Mononuclear cell (primary cell): ENCODE results near the gene RPL36AL. TPM values are rescaled to one million over a fixed set of nuclear protein-coding genes. Genes with fewer than 3 reads are reported as not detected.
"Not testable (repeated sequence)": the region's sequence is repeated elsewhere in the genome, so short reads cannot be mapped to it uniquely, and the experiment has no call there.

Experiments used
- H3K27me3 ChIP-seq: 2 replicates; pipeline ENCODE4 v1.6.0; 2011; ENCODE audit warnings: low read length, control low read depth; ENCODE audit not compliant: insufficient read depth
- H3K4me1 ChIP-seq: 2 replicates; pipeline ENCODE4 v1.5.1; 2011; ENCODE audit warnings: mild to moderate bottlenecking, low read length, control low read depth; ENCODE audit not compliant: insufficient read depth
- H3K4me3 ChIP-seq: 2 replicates; pipeline ENCODE4 v1.5.1; 2011; ENCODE audit warnings: mild to moderate bottlenecking, low read length, moderate library complexity
- H3K9me3 ChIP-seq: 2 replicates; pipeline ENCODE4 v1.5.1; 2011; ENCODE audit warnings: low read depth, mild to moderate bottlenecking, control low read depth, low read length
- total RNA-seq: library from RNA; depleted of rRNA; stranded (reverse); fragments of >200 nt; gene quantifications from one replicate; pipeline ENCODE4 v1.2.3, GENCODE V29; 2012

RPL36AL gene
- total RNA-seq, 1 donor = 324 TPM

DNA sequence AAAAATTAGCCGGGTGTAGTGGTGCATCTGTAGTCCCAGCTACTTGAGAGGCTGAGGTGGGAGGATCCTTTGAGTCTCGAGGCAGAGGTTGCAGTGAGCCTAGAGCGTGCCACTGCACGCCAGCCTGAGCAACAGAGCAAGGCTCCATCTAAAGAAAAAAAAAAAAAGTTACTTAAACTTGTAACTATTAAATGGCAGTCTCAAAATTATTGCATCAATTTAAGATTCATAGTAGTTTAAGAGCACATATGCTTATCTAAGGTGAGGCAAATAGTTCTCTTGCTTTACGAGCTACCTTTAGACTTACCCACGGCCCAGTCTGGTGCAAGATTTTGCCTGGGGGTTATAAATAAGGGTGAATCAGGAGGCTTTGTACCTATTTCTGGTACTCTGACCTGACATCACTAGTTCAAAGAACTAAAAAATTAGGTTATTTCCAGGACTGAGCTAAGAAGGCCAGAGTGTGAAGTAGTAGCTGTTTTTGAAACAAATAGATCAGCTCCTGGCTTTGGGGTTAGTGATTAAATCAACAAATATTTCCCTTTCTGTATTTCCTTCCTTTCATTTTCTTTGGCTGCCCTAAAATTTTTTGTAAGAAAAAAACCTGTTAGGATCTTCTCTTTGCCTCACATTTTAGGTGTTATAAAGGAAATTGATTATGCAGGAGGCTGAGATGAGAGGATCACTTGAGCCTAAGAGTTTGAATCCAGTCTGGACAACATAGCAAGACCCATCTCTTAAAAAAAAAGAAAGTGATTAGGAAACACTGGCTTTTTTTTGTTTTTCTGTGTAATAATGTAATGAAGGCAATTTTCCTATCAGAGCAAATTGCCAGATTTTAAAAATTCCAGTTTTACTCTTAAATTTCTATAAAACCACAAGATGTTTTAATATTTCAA, 3.8 kb upstream of the RPL36AL start:
- H3K27me3 ChIP-seq = no peaks in the 10 kb centered on the region
- H3K9me3 ChIP-seq = no peaks in the 10 kb centered on the region
- H3K4me3 ChIP-seq = no peak overlapping the region
- peaks cover 35% of the 10 kb centered on the region for H3K4me1 ChIP-seq

- Histone ChIP-seq H3K4me3 (no peak overlapping the region), H3K9me3 (no peaks in the 10 kb centered on the region), H3K4me1 (peaks cover 43% of the 10 kb centered on the region), H3K27me3 (no peaks in the 10 kb centered on the region)
Observed at GRCh38 chr14:49623387-49623786, 3.0 kb upstream of the RPL36AL start.

DNA sequence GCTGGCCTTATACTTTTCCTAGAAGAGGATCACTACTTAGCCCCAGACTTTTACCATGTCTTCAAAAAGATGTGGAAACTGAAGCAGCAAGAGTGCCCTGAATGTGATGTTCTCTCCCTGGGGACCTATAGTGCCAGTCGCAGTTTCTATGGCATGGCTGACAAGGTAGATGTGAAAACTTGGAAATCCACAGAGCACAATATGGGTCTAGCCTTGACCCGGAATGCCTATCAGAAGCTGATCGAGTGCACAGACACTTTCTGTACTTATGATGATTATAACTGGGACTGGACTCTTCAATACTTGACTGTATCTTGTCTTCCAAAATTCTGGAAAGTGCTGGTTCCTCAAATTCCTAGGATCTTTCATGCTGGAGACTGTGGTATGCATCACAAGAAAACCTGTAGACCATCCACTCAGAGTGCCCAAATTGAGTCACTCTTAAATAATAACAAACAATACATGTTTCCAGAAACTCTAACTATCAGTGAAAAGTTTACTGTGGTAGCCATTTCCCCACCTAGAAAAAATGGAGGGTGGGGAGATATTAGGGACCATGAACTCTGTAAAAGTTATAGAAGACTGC, 1.7 kb upstream of the RPL36AL start:
- Histone ChIP-seq H3K4me1 (peaks cover 52% of the 10 kb centered on the region), H3K9me3 (no peaks in the 10 kb centered on the region), H3K4me3 (peak overlapping the region; percentile 98), H3K27me3 (no peaks in the 10 kb centered on the region)

- H3K4me3 ChIP-seq = peak overlapping the region; percentile 98
- no peaks in the 10 kb centered on the region for H3K27me3 ChIP-seq
- H3K4me1 ChIP-seq = peaks cover 52% of the 10 kb centered on the region
- no peaks in the 10 kb centered on the region for H3K9me3 ChIP-seq
Observed at GRCh38 chr14:49621114-49621881, 872 bp upstream of the RPL36AL start.

DNA sequence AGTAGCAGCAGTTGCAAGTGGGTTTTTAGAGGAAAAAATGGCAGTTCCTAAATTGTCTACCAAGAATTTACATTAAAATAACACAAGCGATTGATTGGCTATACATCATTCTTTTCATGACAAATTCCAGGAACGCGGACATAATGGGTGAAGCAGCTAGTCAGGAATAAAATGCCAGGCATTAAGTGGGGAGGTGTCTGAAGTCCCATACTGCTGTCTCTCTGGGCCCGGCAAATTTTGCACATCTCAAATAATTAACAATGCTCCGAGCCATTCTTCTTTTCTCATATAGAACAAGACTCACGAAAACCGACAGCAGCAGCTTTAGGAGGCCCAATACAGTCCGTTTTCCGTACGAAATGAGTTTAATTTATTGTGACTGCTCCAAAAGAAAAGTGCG, 696 bp downstream of the RPL36AL start:
- no peaks in the 10 kb centered on the region for H3K27me3 ChIP-seq
- no peaks in the 10 kb centered on the region for H3K9me3 ChIP-seq
- peaks cover 52% of the 10 kb centered on the region for H3K4me1 ChIP-seq
- peak overlapping the region; percentile 98 for H3K4me3 ChIP-seq

- Histone ChIP-seq H3K4me3 (peak overlapping the region; percentile 98), H3K4me1 (peaks cover 49% of the 10 kb centered on the region)
- H3K9me3 ChIP-seq, H3K27me3 ChIP-seq: not testable (repeated sequence)
Observed at GRCh38 chr14:49619273-49619672, 1.2 kb downstream of the RPL36AL start.

- H3K4me1 ChIP-seq = peaks cover 39% of the 10 kb centered on the region
- no peaks in the 10 kb centered on the region for H3K27me3 ChIP-seq
- no peaks in the 10 kb centered on the region for H3K9me3 ChIP-seq
- no peak overlapping the region for H3K4me3 ChIP-seq
Observed at GRCh38 chr14:49617852-49618519, 2.4 kb downstream of the RPL36AL start.

DNA sequence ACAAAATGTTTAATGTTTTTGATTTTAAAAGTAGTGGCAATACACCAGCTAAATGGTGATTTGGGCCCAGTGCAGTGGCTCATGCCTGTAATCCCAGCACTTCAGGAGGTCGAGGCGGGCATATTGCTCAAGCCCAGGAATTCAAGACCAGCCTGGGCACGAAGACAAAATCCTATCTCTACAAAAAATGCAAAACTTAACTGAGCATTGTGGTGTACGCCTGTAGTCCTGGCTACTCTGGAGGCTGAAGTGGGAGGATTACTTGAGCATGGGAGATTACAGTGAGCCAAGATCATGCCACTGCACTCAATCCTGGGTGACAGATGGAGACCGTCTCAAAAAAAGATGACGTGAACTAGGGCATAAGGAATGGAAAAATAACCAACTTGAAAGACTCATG, 4.7 kb downstream of the RPL36AL start:
- Histone ChIP-seq H3K4me3 (no peak overlapping the region), H3K9me3 (no peaks in the 10 kb centered on the region), H3K27me3 (no peaks in the 10 kb centered on the region), H3K4me1 (peaks cover 25% of the 10 kb centered on the region)

- no peak overlapping the region for H3K4me3 ChIP-seq
- no peaks in the 10 kb centered on the region for H3K27me3 ChIP-seq
- no peaks in the 10 kb centered on the region for H3K9me3 ChIP-seq
- H3K4me1 ChIP-seq = peaks cover 17% of the 10 kb centered on the region
Observed at GRCh38 chr14:49614196-49614595, 6.2 kb downstream of the RPL36AL start.

DNA sequence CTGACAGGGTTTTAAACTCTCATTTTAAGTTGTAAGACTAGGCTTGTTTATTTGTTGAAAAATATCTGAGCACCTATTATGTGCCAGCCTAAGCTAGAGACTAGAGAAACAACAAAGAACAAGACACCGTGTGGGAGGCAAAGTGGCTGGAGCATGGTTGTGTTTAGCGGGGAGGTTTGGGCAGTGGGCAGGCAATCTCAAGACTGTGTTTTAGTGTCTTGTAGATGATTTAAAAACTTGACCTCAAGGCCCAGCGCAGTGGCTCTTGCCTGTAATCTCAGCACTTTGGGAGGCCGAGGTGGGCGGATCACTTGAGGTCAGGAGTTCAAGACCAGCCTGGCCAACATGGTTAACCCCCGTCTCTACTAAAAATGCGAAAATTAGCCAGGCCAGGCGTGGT, 7.8 kb downstream of the RPL36AL start:
- Histone ChIP-seq H3K4me1 (peaks cover 2% of the 10 kb centered on the region), H3K4me3 (no peak overlapping the region), H3K27me3 (no peaks in the 10 kb centered on the region), H3K9me3 (no peaks in the 10 kb centered on the region)

DNA sequence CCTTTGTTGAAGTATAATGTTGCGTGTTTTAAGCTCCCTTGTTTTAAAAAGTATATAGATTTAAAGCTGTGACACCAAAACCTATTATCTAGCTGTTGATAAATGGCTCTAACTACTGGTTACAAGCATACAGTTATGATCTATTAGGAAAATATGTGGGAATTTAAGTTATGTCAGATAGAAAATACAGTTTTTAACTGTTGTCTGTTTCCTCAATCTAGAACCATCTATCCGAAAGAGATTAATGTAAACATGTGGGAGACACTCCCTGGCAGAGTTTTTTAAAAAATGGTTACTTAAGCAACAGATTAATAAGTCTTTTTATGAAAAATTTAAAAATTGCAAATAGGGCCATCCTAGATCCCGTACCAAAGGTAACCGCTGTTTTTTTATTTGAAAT, 8.2 kb downstream of the RPL36AL start:
- Histone ChIP-seq H3K4me1 (no peaks in the 10 kb centered on the region), H3K9me3 (no peaks in the 10 kb centered on the region), H3K4me3 (no peak overlapping the region), H3K27me3 (no peaks in the 10 kb centered on the region)

- Histone ChIP-seq H3K9me3 (no peaks in the 10 kb centered on the region), H3K4me3 (no peak overlapping the region), H3K4me1 (no peaks in the 10 kb centered on the region), H3K27me3 (no peaks in the 10 kb centered on the region)
Observed at GRCh38 chr14:49607583-49607982, 12.8 kb downstream of the RPL36AL start.

- no peaks in the 10 kb centered on the region for H3K27me3 ChIP-seq
- peaks cover 20% of the 10 kb centered on the region for H3K4me1 ChIP-seq
- H3K9me3 ChIP-seq = no peaks in the 10 kb centered on the region
- peak within 1 kb of the TSS; percentile 91 for H3K4me3 ChIP-seq
Observed at GRCh38 chr14:49598485-49599300, 21.7 kb downstream of the RPL36AL start, which contains the start of gene LRR1. Gene LRR1 (plus strand): TSS chr14:49598940. CDS start chr14:49599021, 81 bp downstream.

- H3K4me3 ChIP-seq = peak overlapping the region; percentile 91
- no peaks in the 10 kb centered on the region for H3K9me3 ChIP-seq
- no peaks in the 10 kb centered on the region for H3K27me3 ChIP-seq
- H3K4me1 ChIP-seq = peaks cover 20% of the 10 kb centered on the region
Observed at GRCh38 chr14:49598189-49598484, 22.3 kb downstream of the RPL36AL start.
